Measurements from ENCODE around the gene AP3S2.

- TF ChIP-seq EZH2 (IDR thresholded peaks at IDR 0.05; ENCODE audit: borderline replicate concordance, low read depth, low read length, severe bottlenecking) (no peak), CTCF (IDR thresholded peaks at IDR 0.05; ENCODE audit: borderline replicate concordance, extremely low read depth, low read length, poor library complexity, severe bottlenecking) (no peak)
Observed at GRCh38 chr15:89848970-89849292, 44.9 kb downstream of the AP3S2 start.
